ENCODE data around the gene AVEN. TPM values are rescaled to one million over a fixed set of nuclear protein-coding genes. Genes with fewer than 3 reads are reported as not detected.

Gene AVEN
- total and polyA plus RNA-seq, 2 experiments from 2014 or later, result 7.7 to 10.3 TPM

GRCh38 chr15:33968224-33968623 is 70.8 kb downstream of the AVEN start, which contains the start of gene CHRM5:
Gene CHRM5 (plus strand): TSS chr15:33968497. CDS start chr15:34062718, 94,221 bp downstream.
- TF ChIP-seq EZH2phosphoT487 (IDR thresholded peaks at IDR 0.05; ENCODE audit: unreplicated experiment) (no peak), JUNB (IDR thresholded peaks at IDR 0.05; ENCODE audit: unreplicated experiment) (no peak), CREB1 (CRISPR knock-in tag; IDR thresholded peaks at IDR 0.05; ENCODE audit: low read depth) (no peak), ZNF462 (CRISPR knock-in tag; IDR thresholded peaks at IDR 0.05) (no peak), ETS1 (IDR thresholded peaks at IDR 0.05) (no peak), CTCF (conservative IDR thresholded peaks at IDR 0.05; ENCODE audit: low read depth in 2 of 2) (no peak), REST (IDR thresholded peaks at IDR 0.05; ENCODE audit: unreplicated experiment) (no peak), POLR2AphosphoS5 (IDR thresholded peaks at IDR 0.05; ENCODE audit: low read depth) (no peak), ZNF114 (CRISPR knock-in tag; IDR thresholded peaks at IDR 0.05) (no peak)
- Mint-ChIP-seq H3K4me3 (no peak within 1 kb of the TSS), H3K4me1 (peaks cover 4% of the 10 kb centered on the region; the same call in 1 of the 3 replicates), H3K36me3 (ENCODE audit: low read depth) (no peaks in the 10 kb centered on the region), H3K9me3 (no peaks in the 10 kb centered on the region), H3K27ac (no peak within 1 kb of the TSS), H3K27me3 (ENCODE audit: insufficient read depth, low read depth, poor library complexity) (no peaks in the 10 kb centered on the region)
- Histone ChIP-seq H3K4me2 (no peak within 1 kb of the TSS), H3K36me3 (ENCODE audit: insufficient read depth) (no peaks in the 10 kb centered on the region), H3K4me3 (no peak within 1 kb of the TSS), H3K27me3 (ENCODE audit: insufficient read depth) (no peaks in the 10 kb centered on the region), H3K79me2 (replicated peaks; ENCODE audit: insufficient read depth) (no peaks in the 10 kb centered on the region), H3F3A (replicated peaks; ENCODE audit: low read depth) (no peaks in the 10 kb centered on the region), H3K27ac (ENCODE audit: low read depth) (no peak within 1 kb of the TSS), H4K20me1 (replicated peaks; ENCODE audit: insufficient read depth) (no peaks in the 10 kb centered on the region), H3K9me2 (ENCODE audit: insufficient read depth) (no peaks in the 10 kb centered on the region), H2AFZ (no peak within 1 kb of the TSS), H3K4me1 (ENCODE audit: insufficient read depth) (peaks cover 16% of the 10 kb centered on the region)
- no peak for ATAC-seq
- DNase-seq (ENCODE audit: low spot score), result no peak

All from GM23338 (cell line).